H1 (cell line): ENCODE measurements around the gene RGP1. TPM values are rescaled to one million over a fixed set of nuclear protein-coding genes. Genes with fewer than 3 reads are reported as not detected.
A peak's percentile ranks its signal among the peaks of the same experiment; 100 is the strongest.

Experiments used
- CTCF ChIA-PET: fragments of 300-600 bp; sonication (Branson Sonifier 250); formaldehyde crosslinking; loops from one replicate; lab custom pipeline; 2021; ENCODE audit not compliant: partially characterized antibody; lab: Charles Lee
- POLR2A ChIA-PET: fragments of 300-600 bp; sonication (Branson Sonifier 250); formaldehyde crosslinking; loops from one replicate; lab custom pipeline; 2021; ENCODE audit warnings: inconsistent platforms; ENCODE audit not compliant: partially characterized antibody; lab: Charles Lee
- DNase-seq, 2 experiments: peaks; one replicate each; pipeline versions ENCODE4 v3.0.0 to v3.0.0-alpha.2; 2010 to 2022; ENCODE audit warnings: low spot score in 2 of 2, low read depth in 1 of 2, mixed read lengths in 1 of 2
- FAIRE-seq: peaks from 2 replicates; lab custom pipeline; 2011; peaks lifted over from hg19 to GRCh38; lab: Jason Lieb, UNC
- H2AFZ ChIP-seq: 2 replicates; pipeline ENCODE4 v1.8.1; 2012; ENCODE audit warnings: low read length, inconsistent platforms
- H2AK5ac ChIP-seq: 2 replicates; pipeline ENCODE4 v1.6.1; 2013; ENCODE audit warnings: low read depth, low read length
- H2BK120ac ChIP-seq: replicated peaks from 2 replicates; pipeline ENCODE3; 2013; ENCODE audit warnings: low read depth, low read length, inconsistent platforms
- H2BK12ac ChIP-seq: 2 replicates; pipeline ENCODE4 v1.6.1; 2013; ENCODE audit warnings: low read depth, low read length
- H2BK15ac ChIP-seq: 2 replicates; pipeline ENCODE4 v1.6.1; 2013; ENCODE audit warnings: low read length
- H2BK20ac ChIP-seq: 2 replicates; pipeline ENCODE4 v1.6.1; 2013; ENCODE audit warnings: low read length
- H2BK5ac ChIP-seq: 2 replicates; pipeline ENCODE4 v1.6.1; 2013; ENCODE audit warnings: low read depth, low read length
- H3K14ac ChIP-seq: 2 replicates; pipeline ENCODE4 v1.6.1; 2013; ENCODE audit warnings: inconsistent platforms; ENCODE audit not compliant: insufficient read length
- H3K18ac ChIP-seq: 2 replicates; pipeline ENCODE4 v1.6.1; 2013; ENCODE audit warnings: low read length; ENCODE audit errors: extremely low read depth
- H3K23ac ChIP-seq: 2 replicates; pipeline ENCODE4 v1.6.1; 2013; ENCODE audit warnings: inconsistent platforms; ENCODE audit not compliant: insufficient read length
- H3K23me2 ChIP-seq: 2 replicates; pipeline ENCODE4 v1.6.1; 2013; ENCODE audit warnings: low read depth, low read length
- H3K27ac ChIP-seq: 2 replicates; pipeline ENCODE4 v1.6.1; 2011; ENCODE audit warnings: low read depth, low read length, inconsistent platforms
- H3K27me3 ChIP-seq, 4 experiments: replicated peaks in 1 of 4; 1 replicate in 1 of 4; 2 replicates in 3 of 4; pipeline versions ENCODE4 v1.6.1 to v1.8.1; 2011 to 2013; ENCODE audit warnings: low read length in 3 of 4, mild to moderate bottlenecking in 3 of 4, inconsistent platforms in 2 of 4, mixed read lengths in 2 of 4, moderate library complexity in 1 of 4; ENCODE audit not compliant: control insufficient read depth in 3 of 4, insufficient read depth in 3 of 4; ENCODE audit errors: extremely low read depth in 1 of 4
- H3K36me3 ChIP-seq, 4 experiments: 2 replicates each; pipeline versions ENCODE4 v1.6.1 to v1.8.1; 2011 to 2013; ENCODE audit warnings: mild to moderate bottlenecking in 4 of 4, low read length in 3 of 4, moderate library complexity in 2 of 4, control low read depth in 1 of 4, inconsistent platforms in 1 of 4; ENCODE audit not compliant: insufficient read depth in 4 of 4, control insufficient read depth in 2 of 4
- H3K4ac ChIP-seq: replicated peaks from 2 replicates; pipeline ENCODE3; 2013; ENCODE audit warnings: low read length, low read depth, mixed read lengths, inconsistent platforms; ENCODE audit not compliant: insufficient read length
- H3K4me1 ChIP-seq, 4 experiments: replicated peaks in 1 of 4; 1 replicate in 1 of 4; 2 replicates in 3 of 4; pipeline versions ENCODE4 v1.6.1 to v1.8.1; 2011 to 2013; ENCODE audit warnings: low read length in 3 of 4, inconsistent platforms in 2 of 4, mixed read lengths in 1 of 4; ENCODE audit not compliant: insufficient read depth in 4 of 4, control insufficient read depth in 3 of 4
- H3K4me2 ChIP-seq, 2 experiments: 2 replicates each; pipeline versions ENCODE4 v1.6.1 to v1.8.1; 2011 to 2013; ENCODE audit warnings: low read depth in 2 of 2, low read length in 2 of 2, control low read depth in 1 of 2, inconsistent platforms in 1 of 2, mild to moderate bottlenecking in 1 of 2; ENCODE audit not compliant: insufficient read depth in 1 of 2
- H3K4me3 ChIP-seq, 4 experiments: fragments of 200-600, 300-600 bp in 1 of 4; sonication (generic), shearing (Covaris generic), sonication (Bioruptor Twin) in 1 of 4; 2 replicates each; pipeline versions ENCODE4 v1.5.1 to v1.8.1; 2011 to 2016; ENCODE audit warnings: low read length in 4 of 4, low read depth in 3 of 4, control low read depth in 2 of 4, inconsistent platforms in 2 of 4, mild to moderate bottlenecking in 2 of 4, mixed read lengths in 1 of 4, moderate library complexity in 1 of 4; ENCODE audit not compliant: insufficient read depth in 2 of 4; ENCODE audit errors: extremely low read depth in 1 of 4
- H3K56ac ChIP-seq: replicated peaks from 2 replicates; pipeline ENCODE3; 2013; ENCODE audit warnings: low read depth, mild to moderate bottlenecking, mixed read lengths, low read length, inconsistent platforms; ENCODE audit not compliant: insufficient read length
- H3K79me1 ChIP-seq: 2 replicates; pipeline ENCODE4 v1.6.1; 2013; ENCODE audit warnings: low read depth, low read length, control low read depth
- H3K79me2 ChIP-seq, 2 experiments: 2 replicates each; pipeline versions ENCODE4 v1.6.1 to v1.8.1; 2012 to 2013; ENCODE audit warnings: low read length in 2 of 2, mild to moderate bottlenecking in 2 of 2, inconsistent platforms in 1 of 2; ENCODE audit not compliant: insufficient read depth in 2 of 2, control insufficient read depth in 1 of 2
- H3K9ac ChIP-seq, 4 experiments: replicated peaks in 1 of 4; 1 replicate in 1 of 4; 2 replicates in 3 of 4; pipeline versions ENCODE4 v1.6.1 to v1.8.1; 2011 to 2013; ENCODE audit warnings: low read depth in 3 of 4, low read length in 3 of 4, control low read depth in 2 of 4, mild to moderate bottlenecking in 2 of 4, moderate library complexity in 2 of 4, inconsistent platforms in 1 of 4; ENCODE audit errors: extremely low read depth in 1 of 4
- H3K9me3 ChIP-seq, 2 experiments: 2 replicates each; pipeline versions ENCODE4 v1.6.1 to v1.8.1; 2012 to 2013; ENCODE audit warnings: mild to moderate bottlenecking in 2 of 2, moderate library complexity in 2 of 2, control low read depth in 1 of 2, inconsistent platforms in 1 of 2, low read depth in 1 of 2, low read length in 1 of 2, mixed read lengths in 1 of 2; ENCODE audit not compliant: insufficient read depth in 2 of 2
- H4K20me1 ChIP-seq, 2 experiments: replicated peaks in 1 of 2; 2 replicates each; pipeline versions ENCODE3 to v1.8.1; 2011 to 2013; ENCODE audit warnings: inconsistent platforms in 2 of 2, low read length in 2 of 2, mild to moderate bottlenecking in 1 of 2; ENCODE audit not compliant: insufficient read depth in 2 of 2, control insufficient read depth in 1 of 2
- H4K5ac ChIP-seq: 2 replicates; pipeline ENCODE4 v1.6.1; 2013; ENCODE audit warnings: low read length, low read depth, mixed read lengths, inconsistent platforms; ENCODE audit not compliant: insufficient read length
- H4K8ac ChIP-seq: 2 replicates; pipeline ENCODE4 v1.8.0; 2013; ENCODE audit warnings: mild to moderate bottlenecking, moderate library complexity, low read length, inconsistent platforms; ENCODE audit not compliant: insufficient read depth; ENCODE audit errors: extremely low read depth
- H4K91ac ChIP-seq: replicated peaks from 2 replicates; pipeline ENCODE3; 2013; ENCODE audit warnings: low read length, mixed read lengths, inconsistent platforms; ENCODE audit not compliant: insufficient read length
- EP300 ChIP-seq, 2 experiments: IDR thresholded peaks; 1 replicate in 1 of 2; 2 replicates in 1 of 2; pipeline ENCODE4 v1.6.1; 2011 to 2012; ENCODE audit warnings: low read depth in 2 of 2, low read length in 2 of 2, mild to moderate bottlenecking in 2 of 2, borderline replicate concordance in 1 of 2, inconsistent platforms in 1 of 2, moderate library complexity in 1 of 2
- RBBP5 ChIP-seq: IDR thresholded peaks from 2 replicates; pipeline ENCODE4 v1.7.1; 2012; ENCODE audit warnings: low read depth, mild to moderate bottlenecking, inconsistent platforms, low read length, moderate library complexity, borderline replicate concordance
- WGBS, 2 experiments: shearing (Covaris generic) in 1 of 2; methylation state at CpG; one replicate each; pipeline versions ENCODE4 v1.1.6 to v1.1.7; 2013 to 2015; ENCODE audit warnings: low lambda C conversion rate in 2 of 2, mixed read lengths in 2 of 2, inconsistent platforms in 1 of 2, low coverage in 1 of 2, missing lambda C conversion rate in 1 of 2; ENCODE audit not compliant: insufficient replicate concordance in 2 of 2, insufficient coverage in 1 of 2, insufficient read length in 1 of 2; ENCODE audit errors: extremely low coverage in 1 of 2, missing lambda C conversion rate in 1 of 2; 5-methylcytosine and 5-hydroxymethylcytosine counted together
- polyA plus RNA-seq, 7 experiments: library from polyadenylated mRNA; depleted of rRNA in 3 of 7; stranded (reverse) in 5 of 7; unstranded in 2 of 7; fragments of >200 nt in 5 of 7; fragments of 200-250 nt in 2 of 7; gene quantifications; 1 replicate in 5 of 7; 2 replicates in 1 of 7; 4 replicates in 1 of 7; pipeline versions ENCODE4 v1.2.1 to v1.2.3, GENCODE V29; 2011 to 2013; ENCODE audit warnings: missing spikeins in 2 of 7, mixed read lengths in 2 of 7
- total RNA-seq: library from RNA; stranded (reverse); fragmentation: NEBNext Ultra II Directional; extraction: Animal tissue kit (Norgen Biotek cat#: 25700); gene quantifications from 2 replicates; pipeline ENCODE4 v1.2.1, GENCODE V29; 2021

The RGP1 gene
- total and polyA plus RNA-seq, 2 of the 8 experiments (the other 6 are each of a cell fraction or from before 2014, with no cell fraction given): 11.8 to 22.7 TPM

- Histone ChIP-seq H3K79me2 (peaks cover 2 to 53% of the 10 kb centered on the region in 2 experiments), H2AK5ac (no peak overlapping the region), H4K8ac (peak overlapping the region; percentile 82), H3K27ac (peak overlapping the region; percentile 41), H2BK12ac (no peak overlapping the region), H3K4ac (peak overlapping the region; percentile 12), H3K36me3 (peaks cover 0 to 16% (median 8%) of the 10 kb centered on the region in 4 experiments), H3K4me3 (peak overlapping the region; percentile 79 to 96 (median 90)), H4K91ac (no peak overlapping the region), H3K9ac (peak overlapping the region; percentile 55 to 85 (median 59)), H2BK20ac (no peak overlapping the region), H2BK5ac (0 out of 2 replicates have a peak overlapping the region, but pooled peaks have one; percentile 67), H4K20me1 (peaks cover 2 to 6% of the 10 kb centered on the region in 2 experiments), H3K23me2 (peaks cover 15% of the 10 kb centered on the region; the same call in 1 of the 2 replicates), H2AFZ (no peak overlapping the region), H2BK120ac (no peak overlapping the region), H3K14ac (no peak overlapping the region), H3K9me3 (no peaks in the 10 kb centered on the region), H3K23ac (no peak overlapping the region), H3K4me1 (peaks cover 21 to 48% (median 32%) of the 10 kb centered on the region in 4 experiments), H3K4me2 (peak overlapping the region; percentile 92 to 94), H3K18ac (peak overlapping the region; percentile 28; the same call in 1 of the 2 replicates), H3K27me3 (no peaks in the 10 kb centered on the region), H2BK15ac (no peak overlapping the region), H3K79me1 (peaks cover 16% of the 10 kb centered on the region), H3K56ac (peak overlapping the region; percentile 71), H4K5ac (peak overlapping the region; percentile 19)
- ChIA-PET CTCF (interaction anchor here (0.9 to 16.0 kb wide), 19 partner anchors 10 to 292 kb away, joined by 3 to 198 read pairs (median 5); partner anchors contain the start of genes ARHGEF39, CCDC107, GBA2 and MSMP), POLR2A (interaction anchor here (1.0 to 11.1 kb wide), 19 partner anchors 10 to 104 kb away, joined by 3 to 158 read pairs (median 6); partner anchors contain the start of genes ARHGEF39, CCDC107, GBA2 and HINT2)
- 3% methylated on average over 23 of the region's 47 CpGs; no CpG with 5 or more reads in 1 of the 2 experiments for whole genome bisulfite sequencing, 2 experiments
- no peak for FAIRE-seq
- no peak for DNase-seq
- TF ChIP-seq EP300 (IDR thresholded peaks at IDR 0.05; ENCODE audit: borderline replicate concordance in 1 of 2, low read depth in 2 of 2, low read length in 2 of 2) (no peak), RBBP5 (0 out of 2 replicates have a peak, but pooled peaks have one; percentile 1)
Measured at GRCh38 chr9:35731415-35732184, 17.5 kb upstream of the RGP1 start.
